Ureter (tissue), 1 donor: ENCODE measurements around the gene LPXN. TPM values are rescaled to one million over a fixed set of nuclear protein-coding genes. Genes with fewer than 3 reads are reported as not detected.

Experiments used
- total RNA-seq: library from RNA; stranded (reverse); gene quantifications from one replicate; pipeline ENCODE4 v1.2.4, GENCODE V29; 2023
- donor health status: DM: yes; HTN: yes; CAD: no.

Gene LPXN
- total RNA-seq, 1 donor from 2014 or later: 14.7 TPM

Other genes with a start within 250 kb of the LPXN start
- not detected for gene OR5B17, start 216.8 kb downstream of the LPXN start, total RNA-seq
- gene OR5B3, start 169.0 kb downstream of the LPXN start, total RNA-seq: not detected
- gene OR5B2, start 147.7 kb downstream of the LPXN start, total RNA-seq: not detected
- not detected for gene OR5B12, start 133.6 kb downstream of the LPXN start, total RNA-seq
- gene OR5B21, start 67.8 kb downstream of the LPXN start, total RNA-seq: not detected
- gene ZFP91, start 3.2 kb upstream of the LPXN start, total RNA-seq: 48.6 TPM
- gene CNTF, start 46.8 kb upstream of the LPXN start, total RNA-seq: 1.8 TPM
- gene GLYAT, start 156.1 kb upstream of the LPXN start, total RNA-seq: not detected